PC-9 (cell line): ENCODE results near the gene CTU2.

Experiments used
- EZH2 ChIP-seq: fragments of 200-600 bp; sonication (generic); IDR thresholded peaks from 2 replicates; pipeline ENCODE4 v1.8.0; 2017; ENCODE audit warnings: antibody characterized with exemption, low read depth
- TF ChIP-seq, protein P1 (sequence below): fragments of 200-600 bp; sonication (generic); conservative IDR thresholded peaks from 2 replicates; pipeline ENCODE4 v1.6.1; 2017; ENCODE audit warnings: mixed run types, antibody characterized with exemption, mild to moderate bottlenecking, moderate library complexity

DNA sequence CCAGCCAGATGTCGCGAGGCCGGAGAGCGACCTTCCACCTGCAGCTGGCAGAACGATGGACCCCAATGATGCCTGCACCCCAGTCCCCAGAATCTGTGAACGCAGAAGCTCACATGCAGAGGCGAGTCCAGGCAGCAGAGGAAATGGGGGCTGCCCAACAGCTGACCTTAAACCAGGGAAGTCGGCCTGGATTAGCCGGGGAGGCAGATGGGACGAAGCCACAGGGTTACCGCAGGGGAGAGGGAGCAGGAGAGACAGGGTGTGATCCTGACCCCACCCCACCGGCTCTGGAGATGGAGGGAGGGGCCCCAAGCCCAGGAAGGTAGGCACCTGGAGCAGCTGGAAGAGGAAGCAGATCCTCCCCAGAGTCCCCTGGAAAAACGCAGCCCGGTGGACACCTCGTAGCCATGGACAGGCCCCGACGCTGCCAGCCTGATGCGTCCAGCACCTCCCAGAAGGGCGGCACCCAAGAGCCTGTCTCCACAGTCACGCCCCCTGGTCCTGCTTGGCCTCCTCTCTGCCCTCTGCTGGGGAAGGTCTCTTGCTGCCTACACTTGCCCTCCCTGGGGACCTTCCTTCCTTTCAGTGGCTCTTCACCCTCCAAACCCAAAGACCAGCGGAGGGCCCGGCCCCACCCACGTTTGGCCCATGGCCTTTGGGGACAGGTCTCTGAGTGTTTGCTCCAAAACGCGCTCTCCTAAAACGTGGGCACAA lies 41.4 kb downstream of the CTU2 start:
- TF ChIP-seq, protein P1, sequence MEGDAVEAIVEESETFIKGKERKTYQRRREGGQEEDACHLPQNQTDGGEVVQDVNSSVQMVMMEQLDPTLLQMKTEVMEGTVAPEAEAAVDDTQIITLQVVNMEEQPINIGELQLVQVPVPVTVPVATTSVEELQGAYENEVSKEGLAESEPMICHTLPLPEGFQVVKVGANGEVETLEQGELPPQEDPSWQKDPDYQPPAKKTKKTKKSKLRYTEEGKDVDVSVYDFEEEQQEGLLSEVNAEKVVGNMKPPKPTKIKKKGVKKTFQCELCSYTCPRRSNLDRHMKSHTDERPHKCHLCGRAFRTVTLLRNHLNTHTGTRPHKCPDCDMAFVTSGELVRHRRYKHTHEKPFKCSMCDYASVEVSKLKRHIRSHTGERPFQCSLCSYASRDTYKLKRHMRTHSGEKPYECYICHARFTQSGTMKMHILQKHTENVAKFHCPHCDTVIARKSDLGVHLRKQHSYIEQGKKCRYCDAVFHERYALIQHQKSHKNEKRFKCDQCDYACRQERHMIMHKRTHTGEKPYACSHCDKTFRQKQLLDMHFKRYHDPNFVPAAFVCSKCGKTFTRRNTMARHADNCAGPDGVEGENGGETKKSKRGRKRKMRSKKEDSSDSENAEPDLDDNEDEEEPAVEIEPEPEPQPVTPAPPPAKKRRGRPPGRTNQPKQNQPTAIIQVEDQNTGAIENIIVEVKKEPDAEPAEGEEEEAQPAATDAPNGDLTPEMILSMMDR = peak; percentile 58; the same call in 1 of the 2 replicates
- no peak for TF ChIP-seq EZH2
